ENCODE measurements around the gene SERPINE2. TPM values are rescaled to one million over a fixed set of nuclear protein-coding genes. Genes with fewer than 3 reads are reported as not detected.

SERPINE2 gene
- total RNA-seq, 1 experiment from 2014 or later: 93.3 TPM

DNA sequence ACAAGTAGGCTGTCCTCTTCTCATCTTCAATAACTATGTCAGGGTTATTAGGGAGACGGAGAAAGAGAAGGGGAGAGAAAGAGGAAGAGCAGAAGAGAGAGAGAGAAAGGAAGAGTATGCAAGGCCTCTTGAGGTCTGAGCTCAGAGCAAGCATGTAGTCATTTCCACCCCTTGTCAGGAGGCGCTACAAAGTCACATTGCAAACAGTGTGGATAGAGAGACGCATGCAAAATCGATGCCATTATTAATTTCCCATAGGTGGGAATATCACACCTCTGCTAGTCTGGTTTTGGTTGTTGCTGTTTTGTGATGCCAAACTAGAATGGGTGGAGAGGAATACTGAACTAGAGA, 24.2 kb upstream of the SERPINE2 start:
- ChIA-PET RAD21 (ENCODE audit: low non-redundant PET in 1 of 2, low total read pairs in 2 of 2, uncharacterized antibody in 2 of 2, unreplicated experiment in 2 of 2) (interaction anchor here in 1 of 2 experiments (0.7 kb wide), 1 partner anchor 84 kb away, joined by 3 read pairs; no protein-coding TSS in a partner anchor), CTCF (interaction anchor here (2.1 kb wide), 1 partner anchor 69 kb away, joined by 5 read pairs; no protein-coding TSS in a partner anchor), POLR2A (no interaction called here)
- Histone ChIP-seq H3K9ac (ENCODE audit: low read length) (no peak overlapping the region), H3K9me3 (ENCODE audit: control insufficient read depth in 1 of 2, insufficient read depth in 1 of 2, low read depth in 1 of 2, low read length in 2 of 2) (no peaks in the 10 kb centered on the region), H3K4me3 (replicated peaks in 1 of 2; ENCODE audit: low read depth in 1 of 2, low read length in 2 of 2) (no peak overlapping the region), H3K4me2 (ENCODE audit: low read length) (no peak overlapping the region), H3K79me2 (ENCODE audit: insufficient read depth, low read length) (no peaks in the 10 kb centered on the region), H3K9me2 (ENCODE audit: insufficient read depth) (no peaks in the 10 kb centered on the region), H2AFZ (ENCODE audit: low read depth, low read length, poor library complexity, severe bottlenecking) (no peak overlapping the region), H4K20me1 (ENCODE audit: insufficient read depth) (no peaks in the 10 kb centered on the region), H3K27me3 (ENCODE audit: insufficient read depth, low read length) (no peaks in the 10 kb centered on the region), H3K4me1 (ENCODE audit: control insufficient read depth in 1 of 2, insufficient read depth in 2 of 2, low read length in 2 of 2) (no peaks in the 10 kb centered on the region), H3K27ac (ENCODE audit: low read depth, low read length) (no peak overlapping the region), H3K36me3 (ENCODE audit: control insufficient read depth in 1 of 2, insufficient read depth in 2 of 2, low read length in 2 of 2) (no peaks in the 10 kb centered on the region)
- ATAC-seq (no peak), DNase-seq (ENCODE audit: low read depth, low spot score) (no peak)
- BruUV-seq (replicated peaks): no TSS peak
- intact Hi-C loops (cut with micrococcal nuclease): no loop called here
- TF ChIP-seq, protein P1, sequence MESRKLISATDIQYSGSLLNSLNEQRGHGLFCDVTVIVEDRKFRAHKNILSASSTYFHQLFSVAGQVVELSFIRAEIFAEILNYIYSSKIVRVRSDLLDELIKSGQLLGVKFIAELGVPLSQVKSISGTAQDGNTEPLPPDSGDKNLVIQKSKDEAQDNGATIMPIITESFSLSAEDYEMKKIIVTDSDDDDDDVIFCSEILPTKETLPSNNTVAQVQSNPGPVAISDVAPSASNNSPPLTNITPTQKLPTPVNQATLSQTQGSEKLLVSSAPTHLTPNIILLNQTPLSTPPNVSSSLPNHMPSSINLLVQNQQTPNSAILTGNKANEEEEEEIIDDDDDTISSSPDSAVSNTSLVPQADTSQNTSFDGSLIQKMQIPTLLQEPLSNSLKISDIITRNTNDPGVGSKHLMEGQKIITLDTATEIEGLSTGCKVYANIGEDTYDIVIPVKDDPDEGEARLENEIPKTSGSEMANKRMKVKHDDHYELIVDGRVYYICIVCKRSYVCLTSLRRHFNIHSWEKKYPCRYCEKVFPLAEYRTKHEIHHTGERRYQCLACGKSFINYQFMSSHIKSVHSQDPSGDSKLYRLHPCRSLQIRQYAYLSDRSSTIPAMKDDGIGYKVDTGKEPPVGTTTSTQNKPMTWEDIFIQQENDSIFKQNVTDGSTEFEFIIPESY (IDR thresholded peaks at IDR 0.05; ENCODE audit: extremely low read depth, insufficient replicate concordance, low read length): no peak
- TF ChIP-seq RAD21 (IDR thresholded peaks at IDR 0.05; ENCODE audit: low read depth): no peak
- no peak for TF ChIP-seq EGR1 (IDR thresholded peaks at IDR 0.05; ENCODE audit: low read depth)
- TF ChIP-seq ZFX (IDR thresholded peaks at IDR 0.05): no peak
- no peak for TF ChIP-seq CEBPB (IDR thresholded peaks at IDR 0.05; ENCODE audit: low read depth)

DNA sequence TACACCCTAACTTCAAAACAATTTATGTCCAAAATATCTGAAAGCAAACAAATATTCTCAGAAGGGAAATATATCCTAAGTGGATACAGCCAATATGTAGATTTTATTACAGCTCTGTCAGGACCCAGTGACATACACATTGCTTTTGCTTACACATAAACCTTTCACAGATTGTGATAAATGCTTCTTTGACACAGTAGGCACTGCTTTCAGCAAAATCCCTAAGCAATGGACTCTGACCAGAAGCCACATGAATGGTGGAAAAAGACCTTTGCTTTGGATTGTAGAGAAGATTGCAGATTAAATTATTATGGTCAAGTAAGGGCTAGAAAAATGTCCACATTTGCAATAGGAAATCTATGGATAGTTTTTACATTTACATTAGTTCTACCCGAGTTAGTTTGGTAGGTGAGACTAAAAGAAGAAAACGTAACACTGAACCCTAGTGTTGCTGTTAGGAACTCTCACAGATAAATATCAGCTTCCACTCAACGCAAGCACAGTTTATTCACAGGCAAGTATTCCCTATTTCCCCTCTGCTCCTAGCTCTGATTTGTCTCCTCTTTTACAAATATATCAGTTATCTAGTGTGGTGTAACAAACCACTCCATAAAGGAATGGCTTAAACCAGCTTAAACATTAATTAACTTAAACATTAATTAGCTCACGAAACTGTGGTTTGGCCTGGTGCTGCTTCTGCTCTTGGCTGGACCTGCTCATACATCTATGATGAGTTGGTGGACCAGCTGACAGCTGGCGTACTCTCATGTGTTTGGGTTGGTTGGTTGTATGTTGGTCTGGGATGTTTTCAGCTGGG, 23.6 kb upstream of the SERPINE2 start:
- intact Hi-C loops (cut with micrococcal nuclease): no loop called here
- CTCF ChIA-PET: interaction anchor here (2.1 kb wide), 1 partner anchor 69 kb away, joined by 5 read pairs; no protein-coding TSS in a partner anchor

More for the DNA sequence above, 23.6 kb upstream of the SERPINE2 start:
- POLR2A ChIA-PET: no interaction called here
- H3K4me3 ChIP-seq (replicated peaks in 1 of 2; ENCODE audit: low read depth in 1 of 2, low read length in 2 of 2): no peak overlapping the region
- no peaks in the 10 kb centered on the region for H3K79me2 ChIP-seq (ENCODE audit: insufficient read depth, low read length)
- RAD21 ChIA-PET (ENCODE audit: low non-redundant PET in 1 of 2, low total read pairs in 2 of 2, uncharacterized antibody in 2 of 2, unreplicated experiment in 2 of 2): interaction anchor here in 1 of 2 experiments (0.7 kb wide), 1 partner anchor 84 kb away, joined by 3 read pairs; no protein-coding TSS in a partner anchor
- TF ChIP-seq ZFX (IDR thresholded peaks at IDR 0.05) (no peak), RAD21 (IDR thresholded peaks at IDR 0.05; ENCODE audit: low read depth) (peak; percentile 15; the same call in 1 of the 2 replicates)
- no peaks in the 10 kb centered on the region for H3K4me1 ChIP-seq (ENCODE audit: control insufficient read depth in 1 of 2, insufficient read depth in 2 of 2, low read length in 2 of 2)
- H3K27ac ChIP-seq (ENCODE audit: low read depth, low read length): no peak overlapping the region
- DNase-seq (ENCODE audit: low read depth, low spot score): no peak
- H4K20me1 ChIP-seq (ENCODE audit: insufficient read depth): no peaks in the 10 kb centered on the region
- H3K36me3 ChIP-seq (ENCODE audit: control insufficient read depth in 1 of 2, insufficient read depth in 2 of 2, low read length in 2 of 2): no peaks in the 10 kb centered on the region
- no peak overlapping the region for H3K9ac ChIP-seq (ENCODE audit: low read length)
- ATAC-seq: no peak
- no TSS peak for BruUV-seq (replicated peaks)
- no peak overlapping the region for H2AFZ ChIP-seq (ENCODE audit: low read depth, low read length, poor library complexity, severe bottlenecking)
- no peak overlapping the region for H3K4me2 ChIP-seq (ENCODE audit: low read length)
- H3K9me2 ChIP-seq (ENCODE audit: insufficient read depth): no peaks in the 10 kb centered on the region
- no peaks in the 10 kb centered on the region for H3K9me3 ChIP-seq (ENCODE audit: control insufficient read depth in 1 of 2, insufficient read depth in 1 of 2, low read depth in 1 of 2, low read length in 2 of 2)
- no peaks in the 10 kb centered on the region for H3K27me3 ChIP-seq (ENCODE audit: insufficient read depth, low read length)

Measured in HCT116 (cell line).